Measurements from ENCODE around the gene LRRC71. TPM values are rescaled to one million over a fixed set of nuclear protein-coding genes. Genes with fewer than 3 reads are reported as not detected.

Gene LRRC71
- total RNA-seq, 1 donor from 2014 or later = not detected

DNA sequence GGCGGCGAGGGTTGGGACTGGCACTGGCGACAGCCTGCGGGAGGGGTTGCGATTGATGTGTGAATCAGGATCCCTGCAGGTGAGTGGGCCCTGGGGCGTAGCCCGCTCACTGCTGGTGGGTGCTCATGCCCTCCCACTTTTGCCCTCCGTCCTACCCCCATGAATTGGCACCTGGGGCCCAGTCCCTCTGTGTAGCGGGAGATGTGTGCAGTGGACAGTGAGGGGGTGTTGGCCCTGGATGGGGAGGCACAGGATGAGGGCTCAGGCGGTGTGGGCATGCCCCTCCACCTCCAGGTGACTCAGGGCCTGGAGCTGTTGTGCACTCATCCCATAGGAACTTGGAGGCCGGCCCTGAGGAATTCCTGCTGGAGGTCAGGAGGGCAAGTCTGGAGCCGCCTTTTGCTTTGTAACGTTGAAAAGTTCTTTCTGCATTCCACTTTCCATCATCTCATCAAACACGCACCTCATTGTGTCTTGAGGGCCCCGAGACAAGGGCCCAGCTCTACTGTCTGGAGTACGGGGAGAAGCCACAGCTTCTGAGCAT is 23.9 kb upstream of the LRRC71 start:
- peak overlapping the region; percentile 7 for H3K27ac Mint-ChIP-seq
- Histone ChIP-seq H3K9me3 (ENCODE audit: low read depth) (no peaks in the 10 kb centered on the region), H3K36me3 (no peaks in the 10 kb centered on the region), H3K27me3 (peaks cover 55% of the 10 kb centered on the region), H3K4me2 (no peak overlapping the region), H3F3A (ENCODE audit: low read depth) (peaks cover 8% of the 10 kb centered on the region), H3K27ac (no peak overlapping the region), H3K4me1 (peaks cover 17% of the 10 kb centered on the region), H4K20me1 (ENCODE audit: low read depth) (peaks cover 6% of the 10 kb centered on the region), H3K9ac (no peak overlapping the region), H3K4me3 (no peak overlapping the region), H2AFZ (replicated peaks) (no peak overlapping the region), H3K79me2 (ENCODE audit: low read depth) (no peaks in the 10 kb centered on the region)
- no peak overlapping the region for H3K4me3 Mint-ChIP-seq
- H3K9me3 Mint-ChIP-seq = no peaks in the 10 kb centered on the region
- H3K27me3 Mint-ChIP-seq (ENCODE audit: insufficient read depth, low read depth) = peaks cover 30% of the 10 kb centered on the region
- TF ChIP-seq CTCF (IDR thresholded peaks at IDR 0.05) (no peak), EZH2 (IDR thresholded peaks at IDR 0.05) (no peak), EZH2phosphoT487 (IDR thresholded peaks at IDR 0.05) (no peak)
- no peaks in the 10 kb centered on the region for H3K36me3 Mint-ChIP-seq
- H3K4me1 Mint-ChIP-seq = peaks cover 48% of the 10 kb centered on the region
- DNase-seq (ENCODE audit: low spot score) = peak; percentile 57

DNA sequence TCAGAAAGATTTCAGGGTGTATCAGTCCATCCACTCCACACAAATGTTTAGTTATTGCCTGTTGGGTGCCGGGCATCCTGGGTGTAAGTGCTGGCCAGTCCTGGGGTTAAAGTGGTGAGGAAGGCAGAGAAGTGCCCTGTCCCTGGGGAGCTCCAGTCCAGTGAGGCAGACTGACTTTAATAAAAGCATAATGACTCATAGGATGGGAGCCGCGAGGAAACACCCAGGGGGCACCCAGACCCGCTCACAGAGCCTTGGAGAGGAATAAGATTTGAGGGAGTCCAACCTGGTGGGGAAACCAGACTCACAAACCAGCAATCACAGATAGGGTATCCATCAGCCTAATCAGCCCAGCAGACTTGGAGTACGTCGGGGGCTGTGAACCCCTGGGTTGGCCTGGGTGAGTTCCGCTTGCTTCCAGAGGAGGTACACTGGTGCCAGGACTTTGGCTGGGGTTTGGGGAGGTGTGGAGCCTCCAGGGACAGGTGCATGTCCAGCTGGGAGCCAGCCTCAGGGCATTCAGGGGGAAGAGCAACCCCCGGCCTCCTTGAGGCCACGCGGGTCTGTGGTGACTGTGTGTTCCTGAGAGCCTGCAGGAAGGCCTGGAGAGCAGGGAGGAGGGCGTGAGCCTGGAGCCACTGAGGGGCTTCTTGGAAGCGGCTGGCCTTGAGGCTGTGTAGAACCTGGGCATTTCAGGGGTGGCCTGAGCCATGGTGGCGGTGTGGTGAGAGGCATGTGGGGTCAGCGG is 23.2 kb upstream of the LRRC71 start:
- Histone ChIP-seq H4K20me1 (ENCODE audit: low read depth) (peaks cover 6% of the 10 kb centered on the region), H3K27ac (no peak overlapping the region), H3K9ac (no peak overlapping the region), H3K4me3 (no peak overlapping the region), H3K27me3 (peaks cover 49% of the 10 kb centered on the region), H3F3A (ENCODE audit: low read depth) (peaks cover 8% of the 10 kb centered on the region), H3K9me3 (ENCODE audit: low read depth) (no peaks in the 10 kb centered on the region), H3K4me1 (peaks cover 17% of the 10 kb centered on the region), H3K36me3 (no peaks in the 10 kb centered on the region), H2AFZ (replicated peaks) (no peak overlapping the region), H3K79me2 (ENCODE audit: low read depth) (no peaks in the 10 kb centered on the region), H3K4me2 (no peak overlapping the region)
- Mint-ChIP-seq H3K27me3 (ENCODE audit: insufficient read depth, low read depth) (peaks cover 23% of the 10 kb centered on the region), H3K4me3 (no peak overlapping the region), H3K4me1 (peaks cover 43% of the 10 kb centered on the region), H3K9me3 (no peaks in the 10 kb centered on the region), H3K27ac (peak overlapping the region; percentile 69), H3K36me3 (no peaks in the 10 kb centered on the region)
- no peak for DNase-seq (ENCODE audit: low spot score)
- TF ChIP-seq CTCF (IDR thresholded peaks at IDR 0.05) (no peak), EZH2phosphoT487 (IDR thresholded peaks at IDR 0.05) (no peak), EZH2 (IDR thresholded peaks at IDR 0.05) (no peak)

GRCh38 chr1:156898161-156898566 is 22.3 kb upstream of the LRRC71 start:
- Mint-ChIP-seq H3K36me3 (no peaks in the 10 kb centered on the region), H3K4me3 (no peak overlapping the region), H3K27me3 (ENCODE audit: insufficient read depth, low read depth) (peaks cover 13% of the 10 kb centered on the region), H3K4me1 (peaks cover 45% of the 10 kb centered on the region), H3K27ac (no peak overlapping the region), H3K9me3 (no peaks in the 10 kb centered on the region)
- Histone ChIP-seq H3K9me3 (ENCODE audit: low read depth) (no peaks in the 10 kb centered on the region), H3K4me3 (no peak overlapping the region), H3F3A (ENCODE audit: low read depth) (peaks cover 8% of the 10 kb centered on the region), H3K4me1 (peaks cover 14% of the 10 kb centered on the region), H3K9ac (no peak overlapping the region), H3K4me2 (no peak overlapping the region), H3K27me3 (peaks cover 39% of the 10 kb centered on the region), H3K27ac (no peak overlapping the region), H2AFZ (replicated peaks) (no peak overlapping the region), H3K79me2 (ENCODE audit: low read depth) (no peaks in the 10 kb centered on the region), H3K36me3 (no peaks in the 10 kb centered on the region), H4K20me1 (ENCODE audit: low read depth) (peaks cover 2% of the 10 kb centered on the region)
- no peak for TF ChIP-seq CTCF (IDR thresholded peaks at IDR 0.05)
- no peak for TF ChIP-seq EZH2 (IDR thresholded peaks at IDR 0.05)
- TF ChIP-seq EZH2phosphoT487 (IDR thresholded peaks at IDR 0.05) = no peak
- DNase-seq (ENCODE audit: low spot score) = no peak
